ENCODE data around the gene BAX. TPM values are rescaled to one million over a fixed set of nuclear protein-coding genes. Genes with fewer than 3 reads are reported as not detected.

BAX gene
- total RNA-seq, 1 donor from 2014 or later = 286 TPM

GRCh38 chr19:48934837-48935236 lies 19.8 kb upstream of the BAX start:
- Mint-ChIP-seq H3K4me1 (ENCODE audit: unreplicated experiment) (peaks cover 3% of the 10 kb centered on the region), H3K36me3 (ENCODE audit: low read depth, unreplicated experiment) (no peaks in the 10 kb centered on the region), H3K27me3 (ENCODE audit: unreplicated experiment) (peaks cover 12% of the 10 kb centered on the region), H3K4me3 (ENCODE audit: unreplicated experiment) (no peak overlapping the region), H3K27ac (ENCODE audit: unreplicated experiment) (no peak overlapping the region), H3K9me3 (ENCODE audit: unreplicated experiment) (no peaks in the 10 kb centered on the region)
- peak; percentile 27 for DNase-seq (ENCODE audit: low spot score)
- TF ChIP-seq CTCF (IDR thresholded peaks at IDR 0.05; ENCODE audit: unreplicated experiment) = no peak

- Mint-ChIP-seq H3K36me3 (ENCODE audit: low read depth, unreplicated experiment) (no peaks in the 10 kb centered on the region), H3K27me3 (ENCODE audit: unreplicated experiment) (peaks cover 12% of the 10 kb centered on the region), H3K27ac (ENCODE audit: unreplicated experiment) (no peak overlapping the region), H3K4me1 (ENCODE audit: unreplicated experiment) (peaks cover 3% of the 10 kb centered on the region), H3K9me3 (ENCODE audit: unreplicated experiment) (no peaks in the 10 kb centered on the region), H3K4me3 (ENCODE audit: unreplicated experiment) (no peak overlapping the region)
- no peak for TF ChIP-seq CTCF (IDR thresholded peaks at IDR 0.05; ENCODE audit: unreplicated experiment)
- DNase-seq (ENCODE audit: low spot score) = no peak
These were observed 18.8 kb upstream of the BAX start for GRCh38 chr19:48935864-48936263.

- H3K4me1 Mint-ChIP-seq (ENCODE audit: unreplicated experiment) = peaks cover 1% of the 10 kb centered on the region
- no peak overlapping the region for H3K27ac Mint-ChIP-seq (ENCODE audit: unreplicated experiment)
- H3K4me3 Mint-ChIP-seq (ENCODE audit: unreplicated experiment) = no peak overlapping the region
- peaks cover 11% of the 10 kb centered on the region for H3K27me3 Mint-ChIP-seq (ENCODE audit: unreplicated experiment)
- no peaks in the 10 kb centered on the region for H3K36me3 Mint-ChIP-seq (ENCODE audit: low read depth, unreplicated experiment)
- no peak for TF ChIP-seq CTCF (IDR thresholded peaks at IDR 0.05; ENCODE audit: unreplicated experiment)
- H3K9me3 Mint-ChIP-seq (ENCODE audit: unreplicated experiment) = no peaks in the 10 kb centered on the region
- DNase-seq (ENCODE audit: low spot score) = no peak
These were observed 16.4 kb upstream of the BAX start for GRCh38 chr19:48938256-48938655.

GRCh38 chr19:48940902-48941301 lies 13.8 kb upstream of the BAX start:
- TF ChIP-seq CTCF (IDR thresholded peaks at IDR 0.05; ENCODE audit: unreplicated experiment) = no peak
- H3K27me3 Mint-ChIP-seq (ENCODE audit: unreplicated experiment) = peaks cover 8% of the 10 kb centered on the region
- no peaks in the 10 kb centered on the region for H3K4me1 Mint-ChIP-seq (ENCODE audit: unreplicated experiment)
- H3K27ac Mint-ChIP-seq (ENCODE audit: unreplicated experiment) = no peak overlapping the region
- no peaks in the 10 kb centered on the region for H3K9me3 Mint-ChIP-seq (ENCODE audit: unreplicated experiment)
- DNase-seq (ENCODE audit: low spot score) = no peak
- no peaks in the 10 kb centered on the region for H3K36me3 Mint-ChIP-seq (ENCODE audit: low read depth, unreplicated experiment)
- no peak overlapping the region for H3K4me3 Mint-ChIP-seq (ENCODE audit: unreplicated experiment)

GRCh38 chr19:48943081-48943480 lies 11.6 kb upstream of the BAX start:
- Mint-ChIP-seq H3K27ac (ENCODE audit: unreplicated experiment) (no peak overlapping the region), H3K4me1 (ENCODE audit: unreplicated experiment) (no peaks in the 10 kb centered on the region), H3K27me3 (ENCODE audit: unreplicated experiment) (peaks cover 9% of the 10 kb centered on the region), H3K9me3 (ENCODE audit: unreplicated experiment) (peaks cover under 1% of the 10 kb centered on the region), H3K36me3 (ENCODE audit: low read depth, unreplicated experiment) (peaks cover under 1% of the 10 kb centered on the region), H3K4me3 (ENCODE audit: unreplicated experiment) (no peak overlapping the region)
- DNase-seq (ENCODE audit: low spot score) = no peak
- no peak for TF ChIP-seq CTCF (IDR thresholded peaks at IDR 0.05; ENCODE audit: unreplicated experiment)
